Naive B cell (primary cell): Measurements from ENCODE around the gene NINJ1. TPM values are rescaled to one million over a fixed set of nuclear protein-coding genes. Genes with fewer than 3 reads are reported as not detected.
"Not testable (repeated sequence)": the region's sequence is repeated elsewhere in the genome, so short reads cannot be mapped to it uniquely, and the experiment has no call there.

Source experiments
- ATAC-seq, 2 donors: fragments of 150-1000 bp; cut with Tn5 transposase; 2 replicates each; pipeline ENCODE4 v1.10.0; 2021; ENCODE audit warnings: low read depth in 2 of 2, mild to moderate bottlenecking in 2 of 2, moderate library complexity in 2 of 2
- DNase-seq: peaks from one replicate; pipeline ENCODE4 v3.0.0; 2022
- H3K27ac Mint-ChIP-seq, 6 donors: one replicate each; pipeline ENCODE4 v1.8.0; 2020 to 2022; ENCODE audit warnings: mild to moderate bottlenecking in 6 of 6, mixed read lengths in 6 of 6, moderate library complexity in 5 of 6, inconsistent platforms in 2 of 6
- H3K27me3 Mint-ChIP-seq, 3 donors: one replicate each; pipeline ENCODE4 v1.8.0; 2021 to 2022; ENCODE audit warnings: mixed read lengths in 3 of 3, mild to moderate bottlenecking in 1 of 3
- H3K36me3 Mint-ChIP-seq, 2 donors: one replicate each; pipeline ENCODE4 v1.8.0; 2020 to 2022; ENCODE audit warnings: mixed read lengths in 2 of 2, inconsistent platforms in 1 of 2, mild to moderate bottlenecking in 1 of 2
- H3K4me1 Mint-ChIP-seq, 3 donors: one replicate each; pipeline ENCODE4 v1.8.0; 2020 to 2022; ENCODE audit warnings: mixed read lengths in 3 of 3, inconsistent platforms in 1 of 3, mild to moderate bottlenecking in 1 of 3, moderate library complexity in 1 of 3
- H3K4me3 Mint-ChIP-seq, 8 donors: one replicate each; pipeline ENCODE4 v1.8.0; 2020 to 2022; ENCODE audit warnings: mild to moderate bottlenecking in 8 of 8, mixed read lengths in 8 of 8, moderate library complexity in 8 of 8, inconsistent platforms in 2 of 8
- H3K9me3 Mint-ChIP-seq, 7 donors: one replicate each; pipeline ENCODE4 v1.8.0; 2020 to 2022; ENCODE audit warnings: mixed read lengths in 7 of 7, mild to moderate bottlenecking in 5 of 7, inconsistent platforms in 2 of 7, moderate library complexity in 1 of 7
- polyA plus RNA-seq, 6 donors: library from polyadenylated mRNA; unstranded; fragments of 300-500 nt; fragmentation: Illumina TruSeq; gene quantifications; one replicate each; pipeline ENCODE4 v1.2.3, GENCODE V29; 2021; ENCODE audit warnings: low read depth in 6 of 6

NINJ1 gene
- polyA plus RNA-seq, 6 donors from 2014 or later, result 4.3 to 14.2 (median 7.1) TPM

DNA sequence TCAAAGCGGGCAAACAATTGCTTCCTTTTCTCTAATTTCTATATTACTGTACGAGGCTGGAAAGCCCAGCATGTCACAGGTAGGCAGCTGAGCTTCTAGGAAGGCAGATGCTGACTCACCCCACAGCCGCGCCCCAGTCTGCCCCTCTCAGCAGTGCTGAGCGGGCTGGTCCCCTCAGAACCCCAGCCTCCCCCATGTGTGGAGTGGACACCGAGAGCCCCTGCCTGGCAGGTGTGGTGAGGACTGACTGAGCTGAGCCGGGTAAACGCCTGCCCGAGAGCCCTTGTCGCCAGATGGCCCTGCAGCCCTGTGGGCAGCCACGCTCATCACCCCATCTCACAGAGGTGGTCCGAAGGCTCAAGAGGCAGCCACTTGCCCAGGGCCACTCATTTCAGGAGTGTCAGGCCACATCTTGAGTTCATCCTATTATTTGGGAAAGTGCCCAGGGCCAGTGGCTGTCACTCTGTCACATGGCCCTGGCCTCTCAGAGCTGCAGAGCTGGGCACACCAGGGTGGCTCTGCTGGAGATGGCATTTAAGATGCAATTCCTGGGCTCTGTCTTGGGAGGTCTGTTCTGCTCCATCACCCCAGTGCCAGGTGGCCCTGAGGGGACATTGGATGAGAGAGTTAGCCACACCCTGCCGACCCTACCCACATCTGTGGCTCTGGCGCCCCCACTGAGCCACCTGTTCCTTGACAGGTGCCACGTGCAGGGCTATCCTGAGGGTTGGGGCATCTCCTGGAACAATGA lies 25.6 kb downstream of the NINJ1 start:
- Mint-ChIP-seq H3K9me3 (peaks cover 2 to 17% (median 13%) of the 10 kb centered on the region in 7 donors), H3K27ac (no peak overlapping the region), H3K27me3 (no peaks in the 10 kb centered on the region), H3K36me3 (peaks cover 9 to 21% of the 10 kb centered on the region in 2 donors), H3K4me3 (no peak overlapping the region), H3K4me1 (peaks cover 25 to 44% (median 30%) of the 10 kb centered on the region in 3 donors)
- no peak for DNase-seq
- ATAC-seq, result no peak

DNA sequence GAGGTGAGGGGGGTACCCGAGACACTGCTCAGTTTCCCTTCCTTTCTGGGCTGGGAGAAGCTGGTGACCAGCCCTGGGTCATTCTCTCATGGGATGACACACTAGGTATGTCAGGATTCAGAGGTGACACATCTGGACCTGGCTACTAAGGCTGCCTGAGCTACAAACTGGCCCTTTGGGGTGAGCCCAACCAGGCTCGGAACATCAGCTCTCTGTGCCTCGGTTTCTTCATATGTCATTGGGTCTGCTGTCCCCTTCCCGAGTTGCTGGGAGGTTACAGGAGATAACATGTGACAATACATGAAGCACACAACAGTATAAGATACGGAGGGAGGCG lies 26.3 kb downstream of the NINJ1 start:
- Mint-ChIP-seq H3K4me1 (peaks cover 25 to 44% (median 30%) of the 10 kb centered on the region in 3 donors), H3K4me3 (peak overlapping the region in 1 of 8 donors; percentile 34), H3K27me3 (no peaks in the 10 kb centered on the region), H3K9me3 (peaks cover 2 to 19% (median 14%) of the 10 kb centered on the region in 7 donors), H3K27ac (no peak overlapping the region), H3K36me3 (peaks cover 9 to 21% of the 10 kb centered on the region in 2 donors)
- no peak for ATAC-seq
- no peak for DNase-seq

DNA sequence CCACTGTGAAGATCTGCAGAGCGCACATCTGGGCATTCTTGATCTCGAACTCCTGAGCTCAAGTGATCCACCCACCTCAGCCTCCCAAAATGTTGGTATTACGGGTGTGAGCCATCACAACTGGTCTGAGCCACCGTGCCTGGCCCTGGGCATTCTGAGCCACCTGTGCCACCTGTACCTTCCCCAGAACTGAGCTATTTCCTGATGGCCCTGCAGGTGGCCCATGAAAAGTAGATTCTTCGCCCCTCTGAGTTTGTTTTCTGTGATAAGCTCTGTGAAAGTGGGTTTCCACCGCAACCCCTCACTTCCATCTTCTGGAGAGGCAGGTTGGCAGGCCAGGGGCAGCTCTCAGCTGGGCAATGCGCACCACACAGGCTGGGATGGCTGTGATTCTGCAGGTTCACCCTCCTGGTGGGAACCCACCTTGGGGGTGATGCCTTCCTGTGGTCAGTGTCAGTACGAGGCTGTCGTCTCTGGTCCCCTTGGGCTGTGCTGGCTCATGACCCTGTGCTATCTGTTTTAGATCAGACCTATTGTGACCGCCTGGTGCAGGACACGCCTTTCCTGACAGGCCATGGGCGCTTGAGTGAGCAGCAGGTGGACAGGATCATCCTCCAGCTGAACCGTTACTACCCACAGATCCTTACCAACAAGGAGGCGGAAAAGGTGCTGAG lies 26.8 kb downstream of the NINJ1 start:
- Mint-ChIP-seq H3K36me3 (peaks cover 9 to 21% of the 10 kb centered on the region in 2 donors), H3K27me3 (no peaks in the 10 kb centered on the region), H3K27ac (peak overlapping the region in 1 of 6 donors; percentile 47), H3K9me3 (peaks cover 2 to 19% (median 14%) of the 10 kb centered on the region in 7 donors), H3K4me3 (no peak overlapping the region), H3K4me1 (peaks cover 25 to 40% (median 30%) of the 10 kb centered on the region in 3 donors)
- DNase-seq (no peak), ATAC-seq (no peak)

DNA sequence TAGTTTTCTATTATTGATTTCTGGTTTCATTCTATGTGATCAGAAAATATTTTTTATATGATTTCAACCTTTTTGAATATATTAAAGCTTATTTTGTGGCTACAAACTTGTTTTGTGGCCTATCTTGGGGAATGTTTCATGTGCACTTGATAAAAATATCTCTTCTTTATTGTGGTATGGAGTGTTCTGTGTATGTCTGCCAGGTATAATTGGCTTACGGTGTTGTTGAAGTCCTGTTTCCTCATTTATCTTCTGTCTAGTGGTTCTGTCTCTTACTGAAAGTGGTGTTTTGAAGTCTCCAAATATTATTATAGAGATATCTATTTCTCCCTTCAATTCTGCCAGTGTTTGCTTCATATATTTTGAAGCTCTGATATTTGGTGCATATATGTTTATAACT lies 28.4 kb downstream of the NINJ1 start:
- Mint-ChIP-seq H3K27ac (no peak overlapping the region), H3K27me3 (no peaks in the 10 kb centered on the region), H3K9me3 (peaks cover 2 to 19% (median 14%) of the 10 kb centered on the region in 7 donors), H3K36me3 (peaks cover 9 to 15% of the 10 kb centered on the region in 2 donors), H3K4me3 (no peak overlapping the region), H3K4me1 (peaks cover 18 to 23% (median 20%) of the 10 kb centered on the region in 3 donors)
- DNase-seq, result no peak
- ATAC-seq, result no peak

DNA sequence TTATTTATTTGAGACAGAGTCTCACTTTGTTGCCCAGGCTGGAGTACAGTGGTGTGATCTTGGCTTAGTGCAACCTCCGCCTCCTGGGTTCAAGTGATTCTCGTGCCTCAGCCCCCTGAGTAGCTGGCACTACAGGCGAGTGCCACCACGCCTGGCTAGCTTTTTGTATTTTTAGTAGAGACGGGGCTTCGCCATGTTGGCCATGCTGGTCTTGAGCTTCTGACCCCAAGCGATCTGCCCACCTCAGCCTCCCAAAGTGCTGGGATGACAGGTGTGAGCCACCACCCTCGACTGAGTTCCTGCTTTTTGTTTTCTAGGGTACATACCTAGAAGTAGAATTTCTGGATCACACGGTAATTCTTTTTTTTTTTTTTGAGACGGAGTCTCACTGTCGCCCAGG lies 33.0 kb downstream of the NINJ1 start:
- not testable (repeated sequence) for H3K27me3 Mint-ChIP-seq, ATAC-seq, DNase-seq, H3K27ac Mint-ChIP-seq, H3K4me3 Mint-ChIP-seq
- Mint-ChIP-seq H3K4me1 (peaks cover 19 to 32% (median 29%) of the 10 kb centered on the region in 3 donors), H3K9me3 (peaks cover 2 to 19% (median 14%) of the 10 kb centered on the region in 7 donors), H3K36me3 (peaks cover 9 to 13% of the 10 kb centered on the region in 2 donors)

DNA sequence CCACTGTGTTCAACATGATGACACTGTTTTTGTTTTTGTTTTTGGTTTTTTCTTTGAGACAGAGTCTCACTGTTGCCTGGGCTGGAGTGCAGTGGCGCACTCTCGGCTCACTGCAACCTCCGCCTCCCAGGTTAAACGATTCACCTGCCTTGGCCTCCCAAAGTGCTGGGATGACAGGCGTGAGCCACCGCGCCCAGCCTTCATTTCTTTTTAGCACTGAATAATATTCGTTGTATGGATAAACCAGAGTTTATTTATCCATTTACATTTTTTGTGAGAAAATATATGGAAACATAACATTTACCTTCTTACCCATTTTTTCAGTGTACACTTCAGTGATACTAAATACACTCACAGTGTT lies 33.8 kb downstream of the NINJ1 start:
- no peaks in the 10 kb centered on the region for H3K27me3 Mint-ChIP-seq
- H3K4me1 Mint-ChIP-seq, result peaks cover 19 to 32% (median 23%) of the 10 kb centered on the region in 3 donors
- H3K27ac Mint-ChIP-seq, result no peak overlapping the region
- H3K4me3 Mint-ChIP-seq, result peak overlapping the region in 2 of 8 donors; percentile 37 to 43
- ATAC-seq (no peak), DNase-seq (no peak)
- peaks cover 2 to 19% (median 14%) of the 10 kb centered on the region in 7 donors for H3K9me3 Mint-ChIP-seq
- H3K36me3 Mint-ChIP-seq, result peaks cover 9 to 13% of the 10 kb centered on the region in 2 donors

DNA sequence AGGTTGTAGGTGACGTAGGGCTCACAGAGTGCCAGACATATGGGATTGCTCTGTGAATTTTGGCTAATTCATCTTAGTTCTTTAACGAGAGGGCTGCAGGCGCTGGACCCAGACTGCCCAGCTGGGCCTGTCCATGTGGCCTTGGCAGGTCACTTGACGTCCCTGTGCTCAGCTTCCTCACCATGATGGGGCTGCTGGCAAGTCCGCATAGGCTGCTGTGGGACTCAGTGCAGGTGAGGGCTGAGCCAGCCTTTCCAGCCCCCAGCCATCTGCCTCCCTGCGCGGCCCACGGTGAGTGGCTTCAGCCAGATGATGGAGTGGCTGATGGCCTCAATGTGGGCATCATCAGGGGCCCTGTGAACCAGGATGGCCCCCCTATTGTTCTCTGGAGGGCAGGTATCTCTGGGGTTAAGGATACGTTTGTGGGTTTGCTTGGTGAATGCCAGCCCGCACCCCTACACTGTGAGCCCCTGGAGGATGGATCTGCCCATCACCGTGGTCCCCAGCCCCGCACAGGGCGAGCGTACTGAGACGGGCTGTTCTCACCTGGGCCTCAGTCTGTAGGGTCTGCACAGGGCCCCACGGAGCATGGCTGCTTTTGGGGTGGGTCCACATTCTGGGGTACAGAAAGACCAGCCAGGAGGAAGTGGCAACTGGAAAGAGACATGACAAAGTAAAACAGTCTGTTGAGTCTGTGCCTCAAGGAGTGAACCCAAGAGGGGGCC lies 34.3 kb downstream of the NINJ1 start:
- no peak for DNase-seq

DNA sequence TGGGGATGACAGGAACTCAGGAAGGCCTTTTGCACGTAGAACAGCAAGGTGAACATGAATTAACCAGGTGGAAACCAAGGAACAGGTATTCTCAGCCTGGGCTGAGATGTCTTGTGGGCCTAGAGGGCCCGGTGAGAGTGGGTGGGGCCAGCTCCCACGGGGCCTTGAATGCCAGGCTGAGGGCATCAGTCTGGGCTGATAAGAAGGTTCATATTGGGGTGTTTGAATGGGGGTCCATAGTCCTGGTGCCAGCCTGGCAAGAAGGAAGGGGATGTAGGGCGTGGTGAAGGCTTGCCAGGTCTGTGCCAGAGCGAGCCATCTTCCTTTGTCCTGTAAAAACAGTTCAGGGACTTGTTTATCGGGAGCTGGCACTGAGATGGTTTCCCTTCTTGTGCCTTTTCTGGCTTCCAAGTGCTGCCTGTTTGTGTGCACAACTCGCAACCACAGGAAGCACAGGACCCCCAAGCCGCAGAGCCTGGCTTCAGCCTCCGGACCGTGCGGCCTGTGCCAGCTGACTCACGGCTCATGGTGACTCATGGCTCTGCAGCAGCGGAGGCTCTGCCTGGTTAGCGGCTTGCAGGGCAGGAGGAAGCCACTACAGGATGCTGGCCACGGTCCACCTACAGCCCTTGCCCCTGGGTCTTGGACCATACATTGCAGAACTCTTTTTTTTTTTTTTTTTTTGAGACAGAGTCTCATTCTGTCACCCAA lies 35.7 kb downstream of the NINJ1 start:
- Mint-ChIP-seq H3K9me3 (peaks cover 0 to 1% (median 0%) of the 10 kb centered on the region in 7 donors), H3K27ac (peak overlapping the region in 5 of 6 donors; percentile 34 to 93 (median 85)), H3K36me3 (no peaks in the 10 kb centered on the region), H3K4me1 (peaks cover 30 to 47% (median 41%) of the 10 kb centered on the region in 3 donors), H3K4me3 (peak overlapping the region; percentile 47 to 91 (median 86)), H3K27me3 (no peaks in the 10 kb centered on the region)
- ATAC-seq (no peak), DNase-seq (peak; percentile 26)

More for the DNA sequence above, 34.3 kb downstream of the NINJ1 start:
- no peak for ATAC-seq
- Mint-ChIP-seq H3K4me1 (peaks cover 19 to 35% (median 28%) of the 10 kb centered on the region in 3 donors), H3K9me3 (peaks cover under 1 to 14% (median 10%) of the 10 kb centered on the region in 7 donors), H3K27me3 (no peaks in the 10 kb centered on the region), H3K27ac (no peak overlapping the region), H3K36me3 (peaks cover 7 to 8% of the 10 kb centered on the region in 2 donors), H3K4me3 (peak overlapping the region in 5 of 8 donors; percentile 11 to 83 (median 58))

DNA sequence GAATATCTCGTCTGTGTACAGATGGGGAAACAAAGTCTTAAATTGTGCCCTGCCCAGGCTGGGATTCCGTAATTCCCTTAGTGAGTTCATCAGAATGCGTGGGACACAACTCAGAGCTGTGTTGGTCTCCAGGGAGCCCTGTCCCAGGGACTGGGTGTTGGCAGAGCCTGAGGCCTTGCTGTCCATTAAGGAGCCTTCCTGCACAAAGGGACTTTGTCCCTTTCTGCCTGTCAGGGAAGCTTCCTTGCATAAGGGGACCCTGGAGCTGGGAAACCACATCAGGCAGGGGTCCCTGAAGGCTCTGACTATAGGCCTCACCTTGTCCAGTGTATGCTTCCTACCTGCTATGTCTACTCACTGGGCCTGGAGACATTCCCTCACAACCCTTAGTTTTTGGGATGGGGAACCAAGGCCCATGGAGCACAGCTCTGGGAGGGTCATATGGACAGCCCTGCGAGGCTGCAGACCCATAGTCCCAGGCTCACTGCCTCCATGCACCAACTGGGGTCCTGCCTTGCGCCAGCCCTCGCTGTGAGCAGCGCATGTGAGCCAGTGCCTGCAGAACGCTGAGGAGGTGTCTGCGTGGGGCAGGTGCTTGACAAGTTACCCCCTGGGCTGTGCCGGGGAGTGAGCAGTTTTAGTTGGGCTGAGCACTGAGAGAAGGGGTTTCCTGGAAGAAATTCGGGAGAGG lies 36.4 kb downstream of the NINJ1 start:
- H3K4me3 Mint-ChIP-seq, result peak overlapping the region; percentile 83 to 91 (median 88)
- no peak for DNase-seq
- H3K4me1 Mint-ChIP-seq, result peaks cover 38 to 55% (median 49%) of the 10 kb centered on the region in 3 donors
- H3K27me3 Mint-ChIP-seq, result no peaks in the 10 kb centered on the region
- H3K9me3 Mint-ChIP-seq, result no peaks in the 10 kb centered on the region
- no peak for ATAC-seq
- H3K36me3 Mint-ChIP-seq, result no peaks in the 10 kb centered on the region
- peak overlapping the region in 5 of 6 donors; percentile 73 to 93 (median 85) for H3K27ac Mint-ChIP-seq

DNA sequence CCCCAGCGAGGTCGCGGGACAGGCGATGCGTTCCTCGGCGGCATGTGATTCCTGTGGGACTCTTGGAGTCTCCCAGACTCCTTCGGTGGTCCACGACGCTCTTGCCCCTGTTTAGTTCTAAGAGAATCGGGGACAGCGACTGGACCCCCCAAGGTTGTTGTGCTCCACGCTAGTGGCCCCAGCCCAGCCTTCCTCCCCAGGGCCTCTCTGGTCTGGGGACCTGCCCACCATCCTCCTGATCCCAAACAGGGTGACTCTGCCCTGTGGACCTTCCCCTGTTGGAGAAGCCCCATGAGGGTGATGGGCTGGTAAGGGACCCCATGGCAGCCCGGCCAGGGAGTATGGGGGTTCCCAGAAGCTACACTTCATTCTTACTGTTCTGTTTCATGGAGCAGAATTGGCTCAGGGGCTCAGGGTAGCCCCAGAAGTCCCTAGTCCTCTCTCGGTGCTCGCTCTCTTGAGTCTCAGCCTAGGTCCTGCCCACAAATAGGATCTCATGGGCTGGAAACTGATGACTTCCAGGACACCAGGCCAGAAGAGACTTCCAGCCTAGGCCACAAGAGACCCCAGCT lies 37.2 kb downstream of the NINJ1 start:
- peak overlapping the region; percentile 64 to 93 (median 78) for H3K27ac Mint-ChIP-seq
- peak overlapping the region; percentile 83 to 91 (median 88) for H3K4me3 Mint-ChIP-seq
- no peaks in the 10 kb centered on the region for H3K27me3 Mint-ChIP-seq
- no peak for DNase-seq
- H3K9me3 Mint-ChIP-seq, result no peaks in the 10 kb centered on the region
- ATAC-seq, result no peak
- H3K36me3 Mint-ChIP-seq, result no peaks in the 10 kb centered on the region
- peaks cover 45 to 62% (median 55%) of the 10 kb centered on the region in 3 donors for H3K4me1 Mint-ChIP-seq

DNA sequence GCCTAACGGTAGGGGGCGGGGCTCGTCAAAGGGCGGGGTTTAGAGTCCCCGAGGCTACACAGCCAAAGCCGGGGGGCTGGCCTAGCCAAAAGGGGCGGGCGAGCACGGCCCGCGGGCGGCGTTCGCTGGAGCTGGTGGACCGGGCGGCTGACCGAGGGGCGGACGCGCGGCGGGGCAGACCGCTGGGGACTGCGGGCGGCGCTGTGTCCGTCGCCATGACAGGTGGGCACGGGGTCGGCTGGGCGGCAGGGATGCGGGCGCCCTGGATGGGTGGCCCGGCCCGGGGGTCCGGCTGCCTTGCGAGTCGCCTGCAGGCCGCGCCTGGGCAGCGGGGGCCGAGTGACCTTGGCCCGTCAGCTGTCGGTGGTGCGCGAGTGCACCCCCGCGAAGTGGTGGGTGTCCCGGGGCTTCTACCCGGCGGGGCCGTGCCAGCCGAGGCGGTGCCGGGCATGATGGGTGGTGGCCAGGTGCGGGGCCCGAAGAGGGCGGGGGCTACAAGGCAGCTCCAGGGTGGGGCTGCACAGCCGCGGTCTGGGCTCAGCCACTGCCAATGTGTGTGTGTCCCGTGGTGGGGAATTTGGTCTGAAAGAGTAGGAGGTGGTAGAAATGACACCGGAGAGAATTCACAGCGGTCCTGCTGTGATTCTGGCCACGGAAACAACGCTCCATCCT lies 37.8 kb downstream of the NINJ1 start, which contains the start of gene CARD19:
Gene CARD19 (plus strand): TSS at position 87 of the 672 bp plus-strand sequence. CDS start 129 bp downstream, at position 216.
- H3K4me1 Mint-ChIP-seq, result peaks cover 49 to 68% (median 62%) of the 10 kb centered on the region in 3 donors
- DNase-seq, result peak; percentile 63

More for the DNA sequence above, 37.8 kb downstream of the NINJ1 start, which contains the start of gene CARD19:
- Mint-ChIP-seq H3K27me3 (no peaks in the 10 kb centered on the region), H3K4me3 (peak within 1 kb of the TSS; percentile 83 to 96 (median 94)), H3K9me3 (no peaks in the 10 kb centered on the region), H3K27ac (peak within 1 kb of the TSS; percentile 97 to 100 (median 100)), H3K36me3 (no peaks in the 10 kb centered on the region)
- peak; percentile 28 to 29 for ATAC-seq
